Hematopoietic multipotent progenitor cell treated with erythropoietin and hydrocortisone succinate and interleukin-3 and kit ligand, for 6 days (in vitro differentiated cells): ENCODE measurements around the gene CBX3.
A peak's percentile ranks its signal among the peaks of the same experiment; 100 is the strongest.
"Not testable (repeated sequence)": the region's sequence is repeated elsewhere in the genome, so short reads cannot be mapped to it uniquely, and the experiment has no call there.

Experiments
- DNase-seq: peaks from one replicate; pipeline ENCODE4 v3.0.0-alpha.2; 2015

Gene CBX3

GRCh38 chr7:26188957-26189541, 12.5 kb upstream of the CBX3 start:
- peak; percentile 13 for DNase-seq

- DNase-seq: peak; percentile 4
Measured at GRCh38 chr7:26189697-26190096, 11.8 kb upstream of the CBX3 start.

GRCh38 chr7:26190417-26190869, 11.1 kb upstream of the CBX3 start:
- peak; percentile 25 for DNase-seq

- peak; percentile 14 for DNase-seq
Measured at GRCh38 chr7:26191233-26191973, 10.1 kb upstream of the CBX3 start.

- peak; percentile 40 for DNase-seq
Measured at GRCh38 chr7:26191974-26192479, 9.5 kb upstream of the CBX3 start.

- DNase-seq: no peak
Measured at GRCh38 chr7:26192485-26193087, 9.0 kb upstream of the CBX3 start.

GRCh38 chr7:26193432-26194207, 7.9 kb upstream of the CBX3 start:
- peak; percentile 45 for DNase-seq

- DNase-seq: not testable (repeated sequence)
Measured at GRCh38 chr7:26194764-26195163, 6.8 kb upstream of the CBX3 start.

- no peak for DNase-seq
Measured at GRCh38 chr7:26195182-26195581, 6.4 kb upstream of the CBX3 start.

- no peak for DNase-seq
Measured at GRCh38 chr7:26195867-26196657, 5.5 kb upstream of the CBX3 start.

GRCh38 chr7:26197153-26198115, 4.1 kb upstream of the CBX3 start:
- peak; percentile 63 for DNase-seq

GRCh38 chr7:26198133-26198780, 3.3 kb upstream of the CBX3 start:
- DNase-seq: peak; percentile 77

- DNase-seq: no peak
Measured at GRCh38 chr7:26198781-26199169, 2.8 kb upstream of the CBX3 start.

GRCh38 chr7:26199301-26200037, 2.1 kb upstream of the CBX3 start:
- peak; percentile 86 for DNase-seq

- peak; percentile 85 for DNase-seq
Measured at GRCh38 chr7:26200038-26200443, 1.5 kb upstream of the CBX3 start.

- DNase-seq: peak; percentile 100
Measured at GRCh38 chr7:26200444-26201246, 900 bp upstream of the CBX3 start, which contains the start of gene HNRNPA2B1. TSS of gene HNRNPA2B1 (minus strand) at chr7:26200746. CDS start at chr7:26200577, 169 bp downstream.

GRCh38 chr7:26202019-26202990, 760 bp downstream of the CBX3 start:
- peak; percentile 67 for DNase-seq
